ENCODE data around the gene OTC.

DNA sequence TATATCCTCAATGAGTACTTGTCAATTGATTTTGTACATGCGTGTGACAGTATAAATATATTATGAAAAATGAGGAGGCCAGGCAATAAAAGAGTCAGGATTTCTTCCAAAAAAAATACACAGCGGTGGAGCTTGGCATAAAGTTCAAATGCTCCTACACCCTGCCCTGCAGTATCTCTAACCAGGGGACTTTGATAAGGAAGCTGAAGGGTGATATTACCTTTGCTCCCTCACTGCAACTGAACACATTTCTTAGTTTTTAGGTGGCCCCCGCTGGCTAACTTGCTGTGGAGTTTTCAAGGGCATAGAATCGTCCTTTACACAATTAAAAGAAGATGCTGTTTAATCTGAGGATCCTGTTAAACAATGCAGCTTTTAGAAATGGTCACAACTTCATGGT, at the start of gene OTC:
- TF ChIP-seq CTCF (IDR thresholded peaks at IDR 0.05) (no peak), POLR2A (IDR thresholded peaks at IDR 0.05) (no peak)

All from uterus (tissue), 2 donors.